SKM-1 (cell line): ENCODE measurements around the gene ABHD17A.

ENCODE experiments used
- DNase-seq: peaks from one replicate; lab custom pipeline; 2025; ENCODE audit not compliant: unreplicated experiment; lab: John Stamatoyannopoulos, UW

The ABHD17A gene

DNA sequence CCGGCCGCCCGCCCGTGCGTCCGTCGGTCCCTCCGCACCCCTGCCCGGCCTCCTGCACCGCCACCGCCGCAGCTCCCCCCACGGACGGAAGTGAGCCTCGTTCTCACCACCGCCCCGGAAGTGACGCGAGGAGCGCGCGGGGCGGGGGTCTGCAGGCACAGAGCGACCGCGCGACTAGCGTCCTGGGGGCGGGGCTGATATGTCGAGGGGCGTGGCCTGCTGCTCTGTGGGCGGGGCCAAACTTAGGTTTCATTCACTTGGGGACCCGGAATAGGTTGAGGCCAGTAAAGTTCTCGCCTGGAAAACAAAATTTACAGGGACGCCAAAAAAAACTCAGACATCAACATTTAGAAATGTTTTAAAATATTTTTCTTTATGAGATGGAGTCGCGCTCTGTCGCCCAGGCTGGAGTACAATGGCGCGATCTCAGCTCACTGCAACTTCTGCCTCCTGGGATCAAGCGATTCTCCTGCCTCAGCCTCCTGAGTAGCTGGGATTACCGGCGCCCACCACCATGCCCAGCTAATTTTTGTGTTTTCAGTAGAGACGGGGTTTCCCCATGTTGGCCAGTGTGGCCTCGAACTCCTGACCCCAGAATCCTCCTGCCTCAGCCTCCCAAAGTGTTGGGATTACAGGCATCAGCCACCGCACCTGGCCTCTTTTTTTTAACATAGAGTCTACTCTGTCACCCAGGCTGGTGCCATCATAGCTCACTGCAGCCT, at the start of gene ABHD17A:
TSS of gene ABHD17A (minus strand) at position 99 of the 722 bp plus-strand sequence. CDS start 3,930 bp downstream, outside the sequence.
- DNase-seq, result peak; percentile 82

DNA sequence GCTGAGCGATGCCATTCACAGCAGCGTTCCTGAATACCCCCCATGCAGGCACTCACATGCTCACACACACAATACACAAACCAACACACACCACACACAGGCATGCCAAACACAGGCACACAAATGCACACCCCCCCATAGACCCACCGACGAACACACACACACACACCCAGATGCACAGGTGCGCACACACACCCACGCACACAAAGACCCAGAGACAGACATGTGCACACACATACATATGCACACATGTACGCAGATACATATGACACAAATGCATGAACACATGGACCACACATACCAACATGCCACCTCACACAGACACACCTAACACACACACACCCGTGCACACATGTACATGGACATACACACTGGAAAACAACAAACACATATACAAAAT, 48.6 kb upstream of the ABHD17A start:
- DNase-seq, result no peak

DNA sequence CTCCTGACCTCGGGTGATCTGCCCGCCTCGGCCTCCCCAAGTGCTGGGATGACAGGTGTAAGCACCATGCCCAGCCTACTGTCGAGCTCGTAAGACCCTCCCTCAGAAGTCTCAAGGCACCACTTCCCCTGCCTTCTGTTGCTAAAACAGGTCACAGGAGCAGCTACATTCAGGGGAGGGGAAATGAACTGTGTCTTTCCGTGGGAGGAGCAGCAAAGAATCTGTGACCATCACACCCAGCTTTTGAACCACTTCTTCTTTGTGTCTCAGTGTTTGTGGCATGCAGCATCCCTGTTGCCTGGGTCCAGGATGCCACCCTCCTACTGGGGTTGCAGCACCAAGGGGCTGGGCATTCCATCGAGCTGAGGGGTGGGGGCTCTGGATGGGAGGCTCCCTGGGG, 47.9 kb upstream of the ABHD17A start:
- DNase-seq, result no peak

DNA sequence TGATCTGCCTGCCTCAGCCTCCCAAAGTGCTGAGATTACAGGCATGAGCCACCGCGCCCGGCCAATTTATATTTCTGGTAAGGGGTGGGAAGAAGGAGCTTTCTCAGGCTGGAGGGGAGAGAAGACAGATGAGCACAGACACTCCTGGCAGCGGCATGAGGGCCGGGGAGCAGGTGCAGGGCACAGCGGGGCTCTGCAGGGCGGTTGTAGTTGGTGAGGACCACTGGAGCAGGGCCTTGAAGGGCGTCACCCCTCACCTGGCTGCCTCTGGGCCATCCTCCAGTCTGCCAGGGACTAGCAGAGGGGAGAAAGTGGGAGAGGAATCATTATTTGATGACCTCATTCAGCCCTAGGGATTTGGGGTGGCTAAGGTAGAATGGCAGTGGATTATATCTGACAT, 47.1 kb upstream of the ABHD17A start:
- DNase-seq, result no peak

DNA sequence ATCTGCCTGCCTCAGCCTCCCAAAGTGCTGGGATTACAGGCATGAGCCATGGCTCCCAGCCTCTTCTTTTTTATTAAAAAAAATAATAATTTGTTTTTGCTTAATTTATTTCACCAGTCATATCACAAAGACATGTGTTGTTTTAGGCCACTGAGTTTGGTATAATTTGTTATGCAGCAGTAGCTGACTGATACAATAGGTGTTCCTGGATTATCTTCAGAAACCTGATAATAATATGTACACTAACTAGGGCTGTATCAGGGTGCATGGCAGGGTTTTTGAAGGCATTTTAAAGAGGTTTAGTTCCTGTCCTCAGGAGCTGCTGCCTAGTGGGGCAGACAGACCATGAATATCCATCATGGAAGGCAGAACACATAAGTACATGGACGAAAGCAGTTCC, 46.1 kb upstream of the ABHD17A start:
- no peak for DNase-seq

DNA sequence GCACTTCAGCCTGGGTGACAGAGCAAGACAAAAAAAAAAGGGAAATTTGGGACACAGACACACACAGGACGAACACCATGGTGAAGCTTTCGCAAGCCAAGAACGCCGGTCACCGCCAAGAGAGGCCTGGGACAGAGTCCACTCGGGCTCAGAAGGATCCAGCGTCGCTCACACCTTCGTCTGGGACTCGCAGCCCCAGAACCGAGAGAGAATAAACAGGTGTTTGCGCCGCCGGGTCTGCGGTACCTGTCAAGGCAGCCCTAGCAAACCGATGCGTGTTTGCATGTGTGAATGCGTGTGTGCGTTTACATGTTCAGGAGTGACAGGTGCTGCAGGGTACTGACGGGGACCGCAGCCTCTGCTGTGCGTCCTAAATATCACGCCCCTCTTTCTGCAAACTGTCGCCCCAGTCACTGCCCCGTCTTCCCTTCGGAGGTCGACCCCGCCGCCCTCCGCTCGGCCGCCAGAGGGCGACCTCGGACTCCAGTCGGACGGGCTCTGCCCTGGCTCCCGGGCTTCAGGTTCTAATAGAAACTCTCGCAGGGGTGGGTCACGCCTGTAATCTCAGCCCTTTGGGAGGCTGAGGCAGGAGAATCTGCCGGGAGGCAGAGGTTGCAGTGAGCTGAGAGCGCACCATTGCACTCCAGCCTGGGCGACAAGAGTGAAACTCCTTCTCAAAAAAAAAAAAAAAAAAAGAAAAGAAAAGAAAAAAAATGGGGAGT, 43.9 kb upstream of the ABHD17A start:
- DNase-seq, result no peak

DNA sequence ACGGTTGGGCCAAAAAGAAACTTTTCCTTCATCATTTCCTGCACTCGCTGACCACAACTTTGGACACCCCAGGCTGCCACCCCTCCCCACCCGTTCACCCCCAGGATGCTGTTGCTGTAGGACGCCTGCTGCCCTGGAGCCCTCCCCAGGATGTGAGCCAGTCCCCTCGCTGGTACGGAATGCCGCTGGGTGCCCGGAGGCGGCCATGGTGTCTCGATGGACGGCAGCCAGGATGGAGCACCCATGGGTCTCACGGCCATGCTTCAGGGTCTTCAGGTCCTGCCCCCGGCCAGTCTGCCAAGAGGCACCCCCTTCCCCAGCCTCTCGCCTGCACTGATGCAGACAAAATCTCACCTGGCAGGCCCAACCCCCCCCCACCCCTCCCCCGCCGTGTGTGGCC, 40.2 kb upstream of the ABHD17A start:
- no peak for DNase-seq

DNA sequence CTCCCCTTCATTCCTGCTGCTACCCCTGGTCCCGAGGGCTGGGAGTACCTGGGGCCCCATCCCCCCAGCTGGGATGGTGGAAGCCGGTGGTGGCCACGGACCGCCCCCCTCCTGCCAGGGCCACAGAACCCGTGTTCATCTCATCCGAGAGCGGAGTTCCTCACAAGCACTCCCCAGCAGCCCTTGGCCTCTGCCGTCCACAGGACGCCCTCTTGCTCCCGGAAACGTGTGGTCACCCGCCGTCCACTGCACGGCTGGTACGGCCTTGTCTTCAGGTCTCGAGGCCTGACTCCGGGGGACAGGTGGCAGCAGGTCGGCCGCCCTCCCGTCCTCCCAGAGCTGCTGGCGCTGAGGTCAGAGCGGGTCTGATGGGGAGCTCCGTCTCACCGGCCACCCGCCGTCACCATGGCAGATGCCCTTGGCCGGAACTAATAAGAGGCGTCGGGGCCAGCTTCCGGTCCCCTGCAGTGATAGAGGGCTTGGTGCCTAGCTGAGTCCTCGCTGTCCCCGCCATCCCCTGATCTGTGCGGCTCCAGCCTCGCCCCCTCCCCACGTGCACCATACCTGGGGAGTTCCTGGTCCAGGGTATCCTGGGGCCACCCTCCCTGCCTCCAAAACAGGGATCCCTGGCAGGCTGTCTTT, 39.1 kb upstream of the ABHD17A start:
- DNase-seq, result no peak

DNA sequence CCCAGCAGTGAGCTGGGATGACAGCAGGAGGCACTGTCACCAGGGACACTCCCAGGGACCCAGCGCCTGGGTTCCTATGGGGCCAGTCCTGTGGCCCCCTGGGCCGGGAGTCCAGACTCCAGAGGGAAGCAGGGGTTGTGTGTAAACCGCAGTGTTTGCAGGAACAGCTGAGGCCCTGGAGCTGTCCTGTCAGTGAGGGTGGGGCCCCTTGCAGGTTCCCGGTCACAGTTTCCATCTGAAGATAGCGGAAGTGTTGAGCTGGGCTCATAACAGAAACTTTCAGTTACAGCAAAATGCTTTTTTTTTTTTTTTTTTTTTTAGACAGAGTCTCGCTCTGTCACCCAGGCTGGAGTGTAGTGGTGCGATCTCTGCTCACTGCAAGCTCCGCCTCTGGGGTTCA, 38.0 kb upstream of the ABHD17A start:
- no peak for DNase-seq

DNA sequence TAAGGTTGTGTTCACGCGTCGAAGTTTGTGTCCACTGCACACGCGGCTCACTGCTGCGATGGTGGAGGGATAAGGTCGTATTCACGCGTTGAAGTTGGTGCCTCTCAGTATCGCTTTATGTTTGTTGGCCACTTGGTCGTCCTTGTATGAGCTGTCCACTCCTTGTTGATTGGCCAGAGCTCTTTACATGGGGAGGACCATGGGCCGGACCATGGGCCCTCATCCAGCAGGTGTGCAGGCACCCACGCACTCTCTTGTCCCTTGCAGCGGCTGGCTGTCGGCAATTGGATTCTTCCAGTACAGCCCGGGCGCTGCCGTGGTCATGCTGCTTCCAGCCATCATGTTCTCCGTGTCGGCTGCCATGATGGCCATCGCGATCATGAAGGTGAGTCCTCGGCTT, 37.5 kb upstream of the ABHD17A start:
- no peak for DNase-seq

DNA sequence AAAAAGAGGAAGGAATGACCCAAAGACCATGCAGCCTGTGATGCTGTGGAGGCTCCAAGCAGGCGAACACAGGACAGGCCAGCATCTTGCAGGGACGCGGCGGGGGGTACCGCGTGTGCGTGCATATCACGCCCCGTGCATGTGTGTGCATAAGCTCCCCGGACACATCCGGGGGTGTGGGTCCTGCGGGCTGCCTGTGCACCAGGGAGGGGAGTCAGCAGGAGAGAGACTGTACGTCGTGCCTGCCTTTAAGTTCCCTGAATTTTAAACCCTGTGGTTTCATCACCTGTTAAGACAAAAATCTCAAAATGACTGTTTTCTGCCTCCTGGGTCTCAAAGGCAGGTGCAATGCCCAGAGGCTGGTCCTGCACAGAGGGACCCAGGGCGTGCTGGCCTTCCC, 36.5 kb upstream of the ABHD17A start:
- DNase-seq, result no peak

DNA sequence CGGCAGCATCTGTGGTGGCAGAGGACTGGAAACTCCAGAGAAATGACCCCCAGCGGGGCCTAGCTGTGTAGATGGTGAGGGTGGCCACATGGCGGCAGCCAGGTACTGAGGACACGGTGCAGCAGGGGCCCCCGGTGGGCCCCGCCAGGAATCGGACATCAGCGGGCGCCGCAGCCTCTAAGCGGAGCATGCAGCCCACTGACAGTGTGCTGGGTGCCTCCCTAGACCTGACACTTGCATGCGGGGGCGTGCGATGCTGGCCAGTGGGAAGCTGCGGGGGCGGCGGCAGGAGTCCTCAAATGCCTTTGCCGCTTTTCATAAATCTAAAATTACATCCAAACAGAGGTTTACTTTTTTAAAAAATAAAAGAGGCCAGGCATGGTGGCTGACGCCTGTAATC, 36.0 kb upstream of the ABHD17A start:
- no peak for DNase-seq

DNA sequence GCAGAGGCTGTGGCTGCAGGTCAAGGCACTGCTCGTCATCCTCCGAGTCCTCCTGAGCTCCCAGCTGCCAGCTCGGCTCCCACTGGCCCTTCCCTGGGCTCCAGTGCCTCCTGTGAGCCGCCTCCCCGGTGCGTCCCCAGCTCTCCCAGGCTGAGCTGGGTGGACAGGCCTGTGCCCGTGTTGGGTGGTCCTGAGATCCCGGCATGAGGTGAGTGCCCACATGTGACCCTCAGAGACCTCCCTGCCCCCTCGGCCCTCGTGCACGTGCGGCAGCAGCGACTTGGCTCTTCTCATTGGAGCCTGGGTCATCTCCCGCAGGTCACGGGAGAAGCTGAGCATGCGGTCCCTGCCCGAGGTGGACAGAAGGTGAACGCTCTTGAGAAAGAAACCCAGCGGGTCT, 35.3 kb upstream of the ABHD17A start:
- no peak for DNase-seq

DNA sequence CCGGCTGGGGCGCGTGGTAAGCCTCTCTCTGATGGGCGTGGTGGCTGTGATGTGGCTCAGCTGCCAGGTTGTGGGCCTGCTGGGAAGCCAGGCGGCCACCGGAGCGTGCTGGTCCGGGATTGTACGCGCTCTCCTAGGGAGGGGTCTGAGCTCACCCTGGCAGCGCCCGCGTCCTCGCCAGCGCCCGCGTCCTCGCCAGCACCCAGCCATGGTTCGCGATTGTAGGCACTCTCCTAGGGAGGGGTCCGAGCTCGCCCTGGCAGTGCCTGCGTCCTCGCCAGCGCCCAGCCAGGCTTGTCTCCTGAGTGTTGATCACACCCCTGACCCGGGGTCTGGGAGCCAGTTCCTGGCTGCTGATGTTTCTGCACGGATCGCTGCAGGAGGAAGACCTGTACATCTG, 33.7 kb upstream of the ABHD17A start:
- no peak for DNase-seq

DNA sequence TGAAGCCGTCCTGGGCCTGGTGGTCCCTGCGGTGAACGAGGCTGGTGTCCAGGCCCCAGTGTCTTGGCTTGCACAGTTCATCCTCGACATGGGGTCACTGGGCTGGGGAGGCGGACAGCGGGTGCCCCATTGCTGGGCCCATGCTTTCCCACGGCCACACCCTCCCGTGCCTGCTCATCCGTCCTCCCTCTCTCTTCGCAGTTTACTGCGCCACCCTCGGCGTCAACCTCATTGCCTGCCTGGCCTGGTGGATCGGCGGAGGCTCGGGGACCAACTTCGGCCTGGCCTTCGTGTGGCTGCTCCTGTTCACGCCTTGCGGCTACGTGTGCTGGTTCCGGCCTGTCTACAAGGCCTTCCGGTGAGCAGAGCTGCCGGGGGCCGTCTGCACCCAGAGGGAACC, 32.6 kb upstream of the ABHD17A start:
- no peak for DNase-seq

DNA sequence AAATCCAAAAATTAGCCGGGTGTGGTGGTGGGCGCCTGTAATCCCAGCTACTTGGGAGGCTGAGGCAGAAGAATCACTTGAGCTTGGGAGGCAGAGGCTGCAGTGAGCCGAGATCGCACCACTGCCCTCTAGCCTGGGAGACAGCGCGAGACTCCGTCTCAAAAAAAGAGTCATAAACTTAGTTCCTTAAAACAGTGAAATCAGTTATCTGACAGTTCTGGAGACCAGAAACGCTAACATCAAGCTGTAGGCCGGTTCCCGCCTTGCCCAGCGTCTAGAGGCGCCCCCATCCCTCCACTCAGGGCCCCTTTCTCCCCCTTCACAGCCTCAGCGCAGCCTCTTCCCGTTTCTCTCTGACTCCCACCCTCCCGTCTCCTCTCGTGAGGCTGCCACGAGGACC, 31.9 kb upstream of the ABHD17A start:
- DNase-seq, result no peak

DNA sequence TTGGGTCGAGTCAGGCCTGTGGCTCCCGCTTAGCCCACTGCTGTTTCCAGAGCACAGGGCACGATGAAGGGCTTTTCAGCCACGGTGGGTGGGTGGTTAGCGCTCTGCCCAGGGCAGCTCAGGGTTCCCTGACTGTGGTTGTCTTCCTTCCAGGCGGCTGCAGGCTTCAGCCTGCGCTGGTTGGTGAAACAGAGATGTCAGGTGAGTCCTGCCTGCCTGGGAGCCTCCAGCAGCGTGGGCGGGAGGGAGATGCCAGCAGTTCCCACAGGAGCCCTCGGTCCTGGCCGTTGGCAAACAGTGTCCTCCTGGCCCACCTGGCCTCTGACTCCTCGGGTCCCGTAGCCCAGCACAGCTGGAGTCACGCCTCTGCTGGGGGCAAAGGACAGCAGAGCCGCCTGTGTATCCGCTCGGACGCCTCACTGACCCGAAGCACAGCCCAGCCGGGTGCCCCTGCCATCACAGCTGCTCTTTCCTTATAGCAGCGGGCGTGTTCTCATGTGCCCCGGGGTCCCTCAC, 29.6 kb upstream of the ABHD17A start:
- DNase-seq, result no peak

DNA sequence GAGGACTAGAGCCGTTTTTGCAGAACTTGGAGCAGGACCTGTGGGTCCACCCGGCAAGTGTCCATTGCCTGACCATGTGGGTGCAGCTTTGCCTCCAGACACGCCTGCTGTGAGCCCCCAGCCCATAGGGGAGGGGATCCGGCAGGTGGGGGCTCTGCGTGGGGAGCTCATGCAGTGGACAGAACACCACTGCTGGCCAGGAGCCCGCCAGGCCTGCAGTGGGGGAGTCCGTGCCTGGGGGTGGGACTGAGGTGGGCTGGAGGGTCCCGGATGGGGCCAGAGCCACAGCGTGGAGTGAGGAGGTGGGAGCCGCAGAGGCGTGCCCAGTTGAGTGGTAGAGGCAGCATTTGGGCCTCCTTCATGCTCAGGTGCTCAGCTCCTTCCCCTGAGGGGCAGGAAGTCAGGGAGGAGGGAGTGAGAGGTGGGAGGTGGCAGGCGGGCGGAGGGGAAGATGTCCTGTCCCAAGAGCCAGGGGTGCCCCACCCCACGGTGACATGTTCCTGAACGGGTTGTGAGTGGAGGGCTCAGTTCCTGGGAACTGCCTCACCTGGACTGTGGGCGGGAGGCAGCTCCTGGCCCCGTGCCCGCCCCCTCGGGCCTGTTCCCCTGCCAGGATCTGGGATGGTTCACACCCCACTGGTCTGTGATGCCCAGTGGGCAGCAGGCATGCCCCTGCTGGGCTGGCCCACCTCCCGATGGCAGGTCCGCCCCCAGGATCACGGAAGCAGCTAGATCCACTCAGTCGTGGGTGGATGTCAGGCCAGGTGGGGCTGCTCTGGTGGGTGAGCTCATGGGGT, 28.7 kb upstream of the ABHD17A start:
- no peak for DNase-seq

DNA sequence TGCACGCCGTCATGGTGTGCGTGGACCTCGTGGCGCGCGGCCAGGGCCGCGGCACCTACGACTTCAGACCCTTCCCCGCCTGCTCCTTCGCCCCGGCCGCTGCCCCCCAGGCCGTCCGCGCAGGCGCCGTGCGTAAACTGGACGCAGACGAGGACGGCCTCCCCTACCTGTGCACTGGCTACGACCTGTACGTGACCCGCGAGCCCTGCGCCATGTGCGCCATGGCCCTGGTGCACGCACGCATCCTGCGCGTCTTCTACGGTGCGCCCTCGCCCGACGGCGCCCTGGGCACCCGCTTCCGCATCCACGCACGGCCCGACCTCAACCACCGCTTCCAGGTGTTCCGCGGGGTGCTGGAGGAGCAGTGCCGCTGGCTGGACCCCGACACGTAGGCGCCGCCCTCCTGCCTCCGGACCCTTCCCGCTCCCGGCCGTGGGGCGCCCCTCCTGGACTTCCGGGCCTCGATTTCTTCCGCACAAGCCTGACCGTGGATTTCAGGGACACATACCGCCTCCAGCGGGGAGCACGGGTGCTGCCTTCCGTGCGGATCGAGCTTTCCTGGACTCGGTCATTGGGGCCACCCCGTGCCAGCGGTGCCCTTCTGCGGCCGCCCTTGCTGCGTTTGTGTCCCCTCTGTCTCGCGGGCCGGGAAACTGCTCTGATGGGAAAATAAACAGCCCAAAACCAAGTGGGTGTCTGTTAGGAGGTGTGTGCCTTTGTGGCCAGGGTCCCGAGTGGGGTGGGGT, 27.6 kb upstream of the ABHD17A start:
- no peak for DNase-seq

DNA sequence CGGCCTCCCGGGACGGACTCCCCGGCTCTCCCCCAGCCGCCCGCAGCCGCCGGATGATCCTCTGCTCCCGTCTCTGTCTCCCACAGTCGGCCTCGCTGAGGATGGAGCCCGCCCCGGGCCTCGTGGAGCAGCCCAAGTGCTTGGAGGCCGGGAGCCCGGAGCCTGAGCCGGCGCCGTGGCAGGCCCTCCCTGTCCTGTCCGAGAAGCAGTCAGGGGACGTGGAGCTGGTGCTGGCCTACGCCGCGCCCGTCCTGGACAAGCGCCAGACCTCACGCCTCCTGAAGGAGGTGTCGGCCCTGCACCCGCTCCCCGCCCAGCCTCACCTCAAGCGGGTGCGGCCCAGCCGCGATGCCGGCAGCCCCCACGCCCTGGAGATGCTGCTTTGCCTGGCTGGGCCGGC, 26.7 kb upstream of the ABHD17A start:
- DNase-seq, result no peak

DNA sequence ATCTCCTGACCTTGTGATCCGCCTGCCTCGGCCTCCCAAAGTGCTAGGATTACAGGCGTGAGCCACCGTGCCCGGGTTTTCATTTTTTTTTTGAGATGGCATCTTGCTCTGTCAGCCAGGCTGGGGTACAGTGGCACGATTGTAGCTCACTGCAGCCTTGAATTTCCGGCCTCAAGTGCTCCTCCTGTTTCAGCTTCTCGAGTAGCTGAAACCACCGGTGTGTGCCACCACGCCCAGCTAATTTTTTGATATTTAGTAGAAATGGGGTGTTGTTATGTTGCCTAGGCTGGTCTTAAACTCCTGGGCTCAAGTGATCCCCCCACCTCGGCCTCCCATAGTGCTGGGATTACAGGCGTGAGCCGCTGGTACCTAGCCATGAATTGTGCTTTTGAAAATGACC, 25.8 kb upstream of the ABHD17A start:
- no peak for DNase-seq
